Upper lobe of right lung (tissue), 1 donor: ENCODE results near the gene HRH1. TPM values are rescaled to one million over a fixed set of nuclear protein-coding genes. Genes with fewer than 3 reads are reported as not detected.

ENCODE experiments used
- ATAC-seq: fragments of 200-7000 bp; cut with Tn5 transposase; one replicate; pipeline ENCODE4 v1.9.1; 2020; ENCODE audit warnings: mild to moderate bottlenecking, moderate library complexity
- DNase-seq: peaks from one replicate; pipeline ENCODE4 v3.0.0-alpha.2; 2020
- H3K27ac ChIP-seq: fragments of 200-600 bp; one replicate; pipeline ENCODE4 v1.8.0; 2022
- H3K27me3 ChIP-seq: fragments of 200-600 bp; one replicate; pipeline ENCODE4 v1.8.0; 2022; ENCODE audit warnings: mild to moderate bottlenecking
- H3K36me3 ChIP-seq: fragments of 200-600 bp; one replicate; pipeline ENCODE4 v1.8.0; 2022
- H3K4me1 ChIP-seq: fragments of 200-600 bp; one replicate; pipeline ENCODE4 v1.8.0; 2022
- H3K4me3 ChIP-seq: fragments of 200-600 bp; one replicate; pipeline ENCODE4 v1.8.0; 2022; ENCODE audit warnings: mild to moderate bottlenecking
- H3K9me3 ChIP-seq: fragments of 200-600 bp; one replicate; pipeline ENCODE4 v1.8.0; 2022
- intact Hi-C: fragments of 100-400 bp; cut with DNase I; formaldehyde crosslinking; loops from one replicate; pipeline ENCODE4 v1.11.0; 2022
- total RNA-seq: library from RNA; stranded (reverse); fragmentation: NEBNext Ultra II Directional; extraction: Animal tissue kit (Norgen Biotek cat#: 25700); gene quantifications from one replicate; pipeline ENCODE4 v1.2.1, GENCODE V29; 2021
- TF ChIP-seq, protein P1 (sequence below): fragments of 200-600 bp; IDR thresholded peaks from one replicate; pipeline ENCODE4 v1.8.0; 2022; ENCODE audit warnings: antibody characterized with exemption
- donor health status: DM: no; HTN: yes; CAD: no; lungs with severe emphysema.

HRH1 gene
- total RNA-seq, 1 donor from 2014 or later = 12.0 TPM

DNA sequence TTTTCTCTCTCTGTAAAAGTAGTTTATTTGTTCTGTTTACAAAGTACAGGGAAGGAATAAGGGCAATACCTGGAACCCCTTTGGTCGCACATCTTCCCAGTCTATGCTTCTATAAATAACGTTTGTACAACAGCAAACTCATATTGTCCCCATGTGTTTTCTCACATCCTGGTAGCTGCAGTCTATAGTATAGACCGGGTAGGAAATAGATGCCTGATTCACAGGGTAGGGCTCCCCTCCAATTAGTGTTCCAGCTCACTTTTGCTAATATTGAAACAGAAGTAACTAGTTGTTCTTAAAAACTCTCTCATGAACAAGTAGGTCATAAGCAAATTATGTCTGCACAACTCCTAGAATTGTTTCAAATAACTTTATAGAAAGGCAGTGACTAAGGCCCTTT lies 135.6 kb downstream of the HRH1 start:
- intact Hi-C loops = no loop called here
- DNase-seq = no peak
- H3K27me3 ChIP-seq = no peaks in the 10 kb centered on the region
- peak overlapping the region; percentile 80 for H3K27ac ChIP-seq
- TF ChIP-seq, protein P1, sequence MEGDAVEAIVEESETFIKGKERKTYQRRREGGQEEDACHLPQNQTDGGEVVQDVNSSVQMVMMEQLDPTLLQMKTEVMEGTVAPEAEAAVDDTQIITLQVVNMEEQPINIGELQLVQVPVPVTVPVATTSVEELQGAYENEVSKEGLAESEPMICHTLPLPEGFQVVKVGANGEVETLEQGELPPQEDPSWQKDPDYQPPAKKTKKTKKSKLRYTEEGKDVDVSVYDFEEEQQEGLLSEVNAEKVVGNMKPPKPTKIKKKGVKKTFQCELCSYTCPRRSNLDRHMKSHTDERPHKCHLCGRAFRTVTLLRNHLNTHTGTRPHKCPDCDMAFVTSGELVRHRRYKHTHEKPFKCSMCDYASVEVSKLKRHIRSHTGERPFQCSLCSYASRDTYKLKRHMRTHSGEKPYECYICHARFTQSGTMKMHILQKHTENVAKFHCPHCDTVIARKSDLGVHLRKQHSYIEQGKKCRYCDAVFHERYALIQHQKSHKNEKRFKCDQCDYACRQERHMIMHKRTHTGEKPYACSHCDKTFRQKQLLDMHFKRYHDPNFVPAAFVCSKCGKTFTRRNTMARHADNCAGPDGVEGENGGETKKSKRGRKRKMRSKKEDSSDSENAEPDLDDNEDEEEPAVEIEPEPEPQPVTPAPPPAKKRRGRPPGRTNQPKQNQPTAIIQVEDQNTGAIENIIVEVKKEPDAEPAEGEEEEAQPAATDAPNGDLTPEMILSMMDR = no peak
- no peak overlapping the region for H3K4me3 ChIP-seq
- H3K9me3 ChIP-seq = no peaks in the 10 kb centered on the region
- H3K4me1 ChIP-seq = peaks cover 57% of the 10 kb centered on the region
- no peaks in the 10 kb centered on the region for H3K36me3 ChIP-seq
- no peak for ATAC-seq

DNA sequence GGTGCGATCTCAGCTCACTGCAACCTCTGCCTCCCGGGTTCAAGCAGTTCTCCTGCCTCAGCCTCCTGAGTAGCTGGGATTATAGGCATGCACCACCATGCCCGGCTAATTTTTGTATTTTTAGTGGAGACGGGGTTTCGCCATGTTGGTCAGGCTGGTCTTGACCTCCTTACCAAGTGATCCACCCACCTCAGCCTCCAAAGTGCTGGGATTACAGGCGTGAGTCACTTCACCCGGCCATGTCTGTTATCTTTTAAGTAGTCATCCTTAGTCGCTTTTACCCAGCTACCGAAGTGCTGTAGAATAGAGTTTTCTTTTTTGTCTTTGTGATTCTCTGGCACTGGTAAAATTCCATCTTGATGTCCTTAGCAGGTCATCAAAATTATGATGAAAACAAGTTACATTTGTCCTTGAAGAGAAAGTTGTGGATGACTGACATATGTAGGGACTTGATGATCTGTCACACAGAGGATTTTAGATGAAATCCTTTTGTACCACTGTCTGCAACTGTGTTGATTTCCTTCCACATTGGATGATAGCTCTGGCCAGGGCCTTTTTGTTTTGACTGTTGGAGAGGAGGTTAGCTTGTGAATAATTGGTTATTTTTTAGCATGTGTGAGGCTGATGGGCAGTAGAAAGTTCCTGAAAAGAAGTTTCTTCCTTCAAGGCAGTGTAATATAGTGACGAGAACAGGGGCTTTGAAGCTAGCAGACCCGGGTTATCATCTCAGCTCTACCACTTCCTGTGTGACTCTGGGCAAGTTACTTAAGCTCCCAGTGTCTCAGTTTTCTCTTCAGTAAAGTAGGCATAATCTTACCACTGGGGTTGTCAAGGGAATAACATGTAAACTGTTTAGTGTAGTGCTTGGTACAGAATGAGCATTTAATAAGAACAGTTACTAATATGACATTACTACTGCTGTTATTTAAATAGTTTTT lies 136.7 kb downstream of the HRH1 start:
- Histone ChIP-seq H3K27me3 (no peaks in the 10 kb centered on the region), H3K36me3 (no peaks in the 10 kb centered on the region), H3K9me3 (no peaks in the 10 kb centered on the region), H3K27ac (peak overlapping the region; percentile 38), H3K4me1 (peaks cover 57% of the 10 kb centered on the region), H3K4me3 (no peak overlapping the region)
- intact Hi-C loops = no loop called here
- ATAC-seq (peak; percentile 45), DNase-seq (no peak)
- TF ChIP-seq, protein P1 = no peak

DNA sequence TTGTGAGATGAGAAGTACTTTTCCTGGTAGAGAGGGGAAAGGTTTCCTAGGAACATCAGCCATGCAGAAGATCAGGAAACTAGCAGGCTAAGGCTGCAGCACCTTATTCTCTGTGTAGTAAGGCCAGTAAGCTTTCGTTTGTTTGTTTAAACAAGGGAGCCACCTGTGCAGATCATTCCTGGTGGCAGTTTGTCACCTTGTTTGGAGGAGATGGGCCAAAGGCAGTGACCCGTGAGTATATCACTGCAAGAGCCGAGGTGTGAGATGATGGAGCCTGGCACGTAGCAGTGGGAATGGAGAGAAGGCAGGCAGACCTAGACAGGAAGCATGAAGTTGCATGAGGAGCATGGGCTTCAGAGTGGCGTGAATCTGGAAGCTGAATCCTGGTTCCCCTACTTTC lies 137.5 kb downstream of the HRH1 start:
- Histone ChIP-seq H3K4me1 (peaks cover 54% of the 10 kb centered on the region), H3K36me3 (no peaks in the 10 kb centered on the region), H3K27ac (peak overlapping the region; percentile 38), H3K4me3 (no peak overlapping the region), H3K27me3 (no peaks in the 10 kb centered on the region), H3K9me3 (no peaks in the 10 kb centered on the region)
- DNase-seq (no peak), ATAC-seq (no peak)
- TF ChIP-seq, protein P1 = no peak
- intact Hi-C loops = no loop called here

DNA sequence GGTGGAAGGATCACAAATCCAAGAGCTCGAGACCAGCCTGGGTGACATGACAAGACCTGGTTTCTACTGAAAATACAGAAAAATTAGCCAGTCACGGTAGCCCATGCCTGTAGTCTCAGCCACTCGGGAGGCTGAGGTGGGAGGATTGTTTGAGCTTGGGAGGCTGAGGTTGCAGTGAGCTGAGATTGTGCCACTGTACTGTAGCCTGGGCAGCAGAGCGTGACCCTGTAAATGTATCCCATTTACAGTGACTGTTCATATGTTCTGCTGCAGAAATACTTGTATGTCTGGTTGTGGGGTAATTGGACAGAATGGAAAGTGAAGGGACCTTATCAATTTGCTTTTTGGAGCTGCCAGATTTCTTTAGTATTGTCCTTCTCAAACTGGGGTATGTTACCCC lies 142.8 kb downstream of the HRH1 start:
- Histone ChIP-seq H3K4me1 (peaks cover 6% of the 10 kb centered on the region), H3K4me3 (no peak overlapping the region), H3K27me3 (no peaks in the 10 kb centered on the region), H3K36me3 (peaks cover 19% of the 10 kb centered on the region), H3K9me3 (no peaks in the 10 kb centered on the region), H3K27ac (no peak overlapping the region)
- no peak for DNase-seq
- intact Hi-C loops = no loop called here
- no peak for ATAC-seq
- TF ChIP-seq, protein P1 = no peak

DNA sequence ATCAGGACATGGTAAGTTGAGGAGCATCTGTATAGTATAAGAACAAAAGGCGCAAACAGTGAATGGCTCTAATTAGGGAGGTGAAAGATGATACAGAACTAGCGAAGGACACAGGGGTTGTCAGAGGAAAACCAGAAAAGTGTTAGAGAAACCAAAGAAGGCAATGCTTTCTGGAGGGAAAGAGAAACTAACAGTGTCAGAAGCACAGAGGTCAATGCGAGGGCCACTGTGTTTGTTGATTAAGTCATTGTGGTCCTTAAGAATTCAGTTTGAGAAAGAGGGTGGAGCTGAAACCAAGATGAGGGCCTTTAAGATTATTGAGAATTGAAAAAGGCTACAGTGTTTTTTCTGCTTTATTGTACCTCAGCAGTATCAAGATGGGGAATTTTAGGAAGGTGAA lies 146.7 kb downstream of the HRH1 start:
- TF ChIP-seq, protein P1 = no peak
- Histone ChIP-seq H3K4me1 (peaks cover 12% of the 10 kb centered on the region), H3K36me3 (peaks cover 30% of the 10 kb centered on the region), H3K9me3 (no peaks in the 10 kb centered on the region), H3K27me3 (no peaks in the 10 kb centered on the region), H3K4me3 (no peak overlapping the region), H3K27ac (no peak overlapping the region)
- DNase-seq (no peak), ATAC-seq (peak; percentile 66)
- intact Hi-C loops = no loop called here
